NCI-H748 treated with DMSO at 0.1 percent for 48 hours (cell line): Measurements from ENCODE around the gene GRK1.

ENCODE experiments used
- DNase-seq: peaks from one replicate; lab custom pipeline; 2025; lab: John Stamatoyannopoulos, UW

GRK1 gene

GRCh38 chr13:113758651-113759524 lies 91.9 kb downstream of the GRK1 start, which contains the start of gene TMEM255B:
Gene TMEM255B, plus strand, starts transcription at chr13:113759226. Its CDS starts 44 bp downstream, at chr13:113759270.
- peak; percentile 75 for DNase-seq

- peak; percentile 55 for DNase-seq
Observed at GRCh38 chr13:113759525-113760137, 92.6 kb downstream of the GRK1 start.

DNA sequence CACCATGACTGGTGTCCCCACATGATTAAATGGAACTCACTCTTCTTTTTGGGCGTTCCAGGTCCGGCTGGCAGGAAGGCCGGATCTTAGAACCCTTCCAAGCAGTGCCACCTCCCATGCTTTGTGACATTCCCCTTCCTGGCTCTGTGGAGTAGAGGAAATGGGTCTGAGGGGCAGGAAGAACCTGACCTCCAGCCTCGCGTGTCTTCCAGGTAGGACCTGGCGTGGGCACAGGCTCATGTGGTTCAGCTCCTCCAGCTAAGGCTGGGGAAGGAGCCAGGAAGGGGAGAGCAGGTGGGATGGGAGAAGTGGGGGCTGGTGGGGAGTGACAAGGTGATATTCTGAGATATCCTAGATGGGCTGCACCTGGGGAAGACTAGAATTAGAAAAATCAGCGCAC lies 94.1 kb downstream of the GRK1 start:
- no peak for DNase-seq

GRCh38 chr13:113762075-113762474 lies 95.1 kb downstream of the GRK1 start:
- DNase-seq = no peak

- no peak for DNase-seq
Observed at GRCh38 chr13:113762538-113762937, 95.5 kb downstream of the GRK1 start.

DNA sequence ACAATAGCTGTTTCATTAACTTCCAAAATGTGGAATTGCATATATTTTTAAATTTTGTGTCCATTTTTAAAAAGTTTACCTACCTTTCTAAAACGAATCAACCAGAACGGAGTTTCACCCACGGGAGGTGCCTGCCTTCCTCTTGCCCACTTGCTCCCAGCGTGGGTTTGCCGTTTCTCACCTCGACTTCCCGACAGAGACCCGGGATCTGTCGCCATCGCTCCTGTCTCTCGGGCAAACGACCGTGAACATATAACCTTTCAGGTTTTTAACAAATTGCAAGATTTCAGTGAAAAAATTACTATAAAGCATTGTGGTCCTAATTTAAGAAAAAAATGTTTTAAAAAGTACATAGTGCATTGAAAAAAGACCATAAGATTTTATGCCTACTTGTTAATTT lies 96.2 kb downstream of the GRK1 start:
- DNase-seq = no peak

- no peak for DNase-seq
Observed at GRCh38 chr13:113763961-113764792, 97.2 kb downstream of the GRK1 start.

- no peak for DNase-seq
Observed at GRCh38 chr13:113764793-113765563, 98.0 kb downstream of the GRK1 start.

DNA sequence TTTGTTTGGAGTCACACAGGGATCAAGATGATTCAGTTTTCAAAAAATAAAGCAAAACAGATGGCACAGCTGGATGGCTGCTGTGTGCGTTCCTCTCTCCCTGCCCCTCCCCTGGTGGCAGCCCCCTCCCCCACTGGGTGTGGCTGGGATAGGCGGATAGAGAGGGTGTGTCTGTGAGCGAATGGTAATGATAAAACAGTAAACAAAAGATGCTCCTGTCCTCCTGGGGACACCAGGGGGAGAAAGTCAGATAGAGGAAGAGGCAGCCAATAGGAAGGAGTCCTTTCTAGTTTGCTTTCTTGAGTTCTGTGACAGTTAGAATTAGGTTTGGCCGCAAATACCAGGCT lies 98.5 kb downstream of the GRK1 start:
- DNase-seq = peak; percentile 70

GRCh38 chr13:113766035-113766800 lies 99.2 kb downstream of the GRK1 start:
- no peak for DNase-seq

DNA sequence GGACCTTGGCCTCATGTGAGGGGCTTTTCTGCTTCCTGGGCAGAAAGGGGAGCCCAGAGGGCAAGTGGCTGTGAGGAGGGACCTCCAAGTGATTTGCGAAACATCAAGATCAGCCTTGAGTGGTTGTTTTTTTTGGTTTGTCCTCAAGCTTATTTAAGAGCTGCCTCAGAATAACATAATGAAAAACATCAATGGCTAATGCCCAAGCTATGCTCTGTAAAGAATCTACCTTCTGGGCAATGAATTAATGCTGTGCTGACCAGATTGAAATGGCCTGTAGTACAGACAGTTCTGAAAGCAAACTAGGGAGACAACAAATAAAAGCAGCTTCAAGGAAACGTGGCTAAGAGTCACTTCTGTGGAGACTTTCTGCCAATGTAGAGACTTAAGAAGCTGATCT lies 100.3 kb downstream of the GRK1 start:
- no peak for DNase-seq

GRCh38 chr13:113768018-113768905 lies 101.2 kb downstream of the GRK1 start:
- no peak for DNase-seq

DNA sequence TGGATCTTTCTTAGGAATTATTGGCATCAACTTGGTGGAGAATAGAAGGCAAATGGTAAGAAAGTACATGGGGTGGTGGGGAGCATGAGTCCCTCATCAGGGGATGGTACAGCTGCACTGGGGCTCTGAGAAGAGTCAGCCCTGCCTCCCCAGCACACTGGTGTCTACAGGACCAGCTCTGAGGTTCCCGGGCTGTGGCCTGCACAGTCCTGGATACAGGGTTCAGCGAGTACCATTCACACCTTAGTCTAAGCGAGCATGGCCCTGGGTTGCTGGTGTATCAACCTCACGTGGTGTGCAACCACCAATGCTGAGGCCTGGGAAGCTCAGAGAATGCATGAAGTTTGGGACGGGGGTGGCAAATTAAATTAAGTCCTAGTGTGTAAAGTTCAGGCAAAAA lies 102.1 kb downstream of the GRK1 start:
- DNase-seq = no peak

DNA sequence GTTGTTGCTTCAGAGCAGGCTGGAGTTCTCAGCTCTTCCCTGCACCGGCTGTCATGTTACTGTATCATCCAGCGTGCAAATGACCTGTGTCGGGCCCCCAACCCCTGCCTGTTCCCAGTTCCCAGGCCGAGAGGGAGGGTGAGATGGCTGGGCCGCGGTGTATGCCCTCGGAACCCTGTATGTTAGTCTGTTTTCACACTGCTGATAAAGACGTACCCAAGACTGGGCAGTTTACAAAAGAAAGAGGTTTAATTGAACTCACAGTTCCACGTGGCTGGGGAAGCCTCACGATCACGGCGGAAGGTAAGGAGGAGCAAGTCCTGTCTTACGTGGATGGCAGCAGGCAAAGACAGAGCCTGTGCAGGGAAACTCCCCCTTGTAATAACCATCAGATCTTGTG lies 102.9 kb downstream of the GRK1 start:
- DNase-seq = no peak

- no peak for DNase-seq
Observed at GRCh38 chr13:113770441-113770840, 103.4 kb downstream of the GRK1 start.

- DNase-seq = no peak
Observed at GRCh38 chr13:113770937-113771336, 103.9 kb downstream of the GRK1 start.

DNA sequence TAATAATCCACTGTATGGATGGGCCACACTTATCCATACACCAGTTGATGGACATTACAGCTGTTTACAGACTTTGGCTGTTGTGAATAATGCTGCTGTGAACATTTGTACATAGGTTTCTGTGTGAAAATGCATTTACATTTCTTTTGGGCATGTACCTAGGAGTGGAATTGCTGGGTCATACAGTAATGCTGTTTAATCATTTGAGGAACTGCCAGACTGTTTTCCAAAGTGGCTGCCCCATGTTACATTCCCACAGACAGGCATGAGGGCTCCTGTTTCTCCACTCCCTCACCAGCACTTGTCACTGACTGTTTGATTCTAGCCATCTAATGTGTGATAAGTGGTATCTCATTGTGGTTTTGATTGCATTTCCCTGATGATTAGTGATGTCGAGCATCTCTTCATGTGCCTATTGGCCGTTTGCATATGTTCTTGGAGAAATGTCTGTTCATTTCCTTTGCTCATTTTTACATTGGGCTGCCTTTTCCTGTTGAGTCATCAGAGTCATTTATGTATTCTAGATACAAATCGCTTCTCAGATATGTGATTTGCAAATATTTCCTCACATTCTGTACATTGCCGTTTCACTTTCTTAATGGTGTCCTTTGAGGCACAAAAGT lies 104.8 kb downstream of the GRK1 start:
- no peak for DNase-seq

GRCh38 chr13:113774177-113775107 lies 107.4 kb downstream of the GRK1 start:
- no peak for DNase-seq
